Gastroesophageal sphincter (tissue), 3 donors: Measurements from ENCODE around the gene WASF3.

Experiments
- POLR2AphosphoS5 ChIP-seq: sonication (generic); formaldehyde crosslinking; IDR thresholded peaks from one replicate; pipeline ENCODE4 v1.6.1; 2017; ENCODE audit warnings: antibody characterized with exemption
- TF ChIP-seq, protein P1 (sequence below), 4 experiments: fragments of 200-600 bp in 2 of 4; fragments of 450-650 bp in 2 of 4; sonication (generic) in 1 of 4; IDR thresholded peaks; one replicate each; pipeline ENCODE4 v1.5.1; 2017 to 2019; ENCODE audit warnings: antibody characterized with exemption in 4 of 4, mild to moderate bottlenecking in 2 of 4, moderate library complexity in 2 of 4

DNA sequence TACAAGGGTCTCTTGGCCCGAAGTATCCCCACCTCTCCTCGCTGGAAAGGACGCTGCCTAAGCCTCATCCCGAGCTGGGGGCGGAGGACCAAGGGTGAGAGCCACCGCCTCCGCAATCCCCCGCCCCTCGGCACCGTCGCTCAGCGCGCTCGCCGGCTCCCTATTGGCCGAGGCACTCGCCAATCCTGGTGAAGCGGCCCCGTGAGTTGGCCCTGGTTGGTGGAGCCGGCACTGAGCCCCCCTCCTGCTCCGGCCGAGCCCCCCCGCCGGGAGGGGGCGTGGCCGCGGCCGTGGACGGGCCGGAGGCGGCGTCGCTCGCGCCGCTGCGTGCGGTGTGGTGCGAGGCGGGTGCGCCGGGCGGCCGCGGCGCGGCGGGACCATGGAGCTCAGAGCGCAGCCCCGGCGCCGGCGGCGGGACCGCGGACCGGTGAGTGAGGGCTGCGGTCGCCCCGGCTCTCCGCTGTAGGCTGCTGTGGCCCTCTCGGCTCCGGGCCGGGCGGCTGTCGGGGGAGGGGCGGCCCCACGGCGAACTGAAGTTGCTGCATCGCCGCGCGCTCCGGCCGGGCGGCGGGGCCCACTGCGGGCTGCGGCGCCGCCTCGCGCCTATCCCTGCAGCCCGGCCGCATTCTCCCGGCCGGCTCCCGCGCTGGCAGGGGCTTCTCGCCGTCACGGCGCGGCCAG is at the start of gene WASF3:
- TF ChIP-seq POLR2AphosphoS5 = peak; percentile 10
- TF ChIP-seq, protein P1, sequence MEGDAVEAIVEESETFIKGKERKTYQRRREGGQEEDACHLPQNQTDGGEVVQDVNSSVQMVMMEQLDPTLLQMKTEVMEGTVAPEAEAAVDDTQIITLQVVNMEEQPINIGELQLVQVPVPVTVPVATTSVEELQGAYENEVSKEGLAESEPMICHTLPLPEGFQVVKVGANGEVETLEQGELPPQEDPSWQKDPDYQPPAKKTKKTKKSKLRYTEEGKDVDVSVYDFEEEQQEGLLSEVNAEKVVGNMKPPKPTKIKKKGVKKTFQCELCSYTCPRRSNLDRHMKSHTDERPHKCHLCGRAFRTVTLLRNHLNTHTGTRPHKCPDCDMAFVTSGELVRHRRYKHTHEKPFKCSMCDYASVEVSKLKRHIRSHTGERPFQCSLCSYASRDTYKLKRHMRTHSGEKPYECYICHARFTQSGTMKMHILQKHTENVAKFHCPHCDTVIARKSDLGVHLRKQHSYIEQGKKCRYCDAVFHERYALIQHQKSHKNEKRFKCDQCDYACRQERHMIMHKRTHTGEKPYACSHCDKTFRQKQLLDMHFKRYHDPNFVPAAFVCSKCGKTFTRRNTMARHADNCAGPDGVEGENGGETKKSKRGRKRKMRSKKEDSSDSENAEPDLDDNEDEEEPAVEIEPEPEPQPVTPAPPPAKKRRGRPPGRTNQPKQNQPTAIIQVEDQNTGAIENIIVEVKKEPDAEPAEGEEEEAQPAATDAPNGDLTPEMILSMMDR (IDR thresholded peaks at IDR 0.05) = peak in 2 of 4 experiments; percentile 10 to 17
